OCI-LY7 (cell line): ENCODE measurements around the gene GTF2I. TPM values are rescaled to one million over a fixed set of nuclear protein-coding genes. Genes with fewer than 3 reads are reported as not detected.

Experiments
- BruUV-seq: library from RNA; stranded (reverse); fragments of 400-500 nt; replicated peaks from 2 replicates; lab custom pipeline; 2021; lab: Mats Ljungman, UMichigan
- CTCF ChIA-PET: fragments of 300-600 bp; sonication (Branson Sonifier 250); formaldehyde crosslinking; loops from one replicate; lab custom pipeline; 2022; ENCODE audit warnings: antibody characterized with exemption; ENCODE audit not compliant: unreplicated experiment; lab: Charles Lee
- POLR2A ChIA-PET: fragments of 300-600 bp; sonication (Branson Sonifier 250); formaldehyde crosslinking; loops from one replicate; lab custom pipeline; 2022; ENCODE audit warnings: antibody characterized with exemption; lab: Charles Lee
- DNase-seq: peaks from one replicate; pipeline ENCODE4 v3.0.0-alpha.2; 2015; ENCODE audit warnings: low spot score
- H2AFZ ChIP-seq: fragments of 200-600 bp; sonication (generic), shearing (Covaris generic); 2 replicates; pipeline ENCODE4 v1.6.1; 2014; ENCODE audit warnings: mild to moderate bottlenecking, antibody characterized with exemption, low read length, moderate library complexity
- H3K27ac ChIP-seq: fragments of 200-600 bp; sonication (generic); 2 replicates; pipeline ENCODE4 v1.5.1; 2014; ENCODE audit warnings: mixed run types, low read depth, mild to moderate bottlenecking, moderate library complexity, low read length, inconsistent platforms; ENCODE audit not compliant: poor library complexity, severe bottlenecking
- H3K36me3 ChIP-seq: fragments of 200-600 bp; sonication (generic); 2 replicates; pipeline ENCODE4 v1.6.1; 2014; ENCODE audit warnings: mild to moderate bottlenecking, antibody characterized with exemption, low read length, moderate library complexity, mixed read lengths; ENCODE audit not compliant: insufficient read depth
- H3K4me1 ChIP-seq: fragments of 200-600 bp; sonication (generic); 2 replicates; pipeline ENCODE4 v1.5.1; 2014; ENCODE audit warnings: mild to moderate bottlenecking, low read length; ENCODE audit not compliant: insufficient read depth, poor library complexity, severe bottlenecking
- H3K4me2 ChIP-seq: fragments of 200-600 bp; sonication (generic); 2 replicates; pipeline ENCODE4 v1.6.1; 2014; ENCODE audit warnings: mild to moderate bottlenecking, low read length
- H3K4me3 ChIP-seq: fragments of 200-600 bp; sonication (generic); 2 replicates; pipeline ENCODE4 v1.5.1; 2014; ENCODE audit warnings: mild to moderate bottlenecking, low read depth, low read length; ENCODE audit not compliant: poor library complexity, severe bottlenecking
- H3K79me2 ChIP-seq: fragments of 200-600 bp; sonication (generic); 2 replicates; pipeline ENCODE4 v1.6.1; 2016; ENCODE audit warnings: low read depth, mild to moderate bottlenecking, low read length, moderate library complexity, mixed read lengths; ENCODE audit not compliant: insufficient read depth
- H3K9me2 ChIP-seq: fragments of 200-600 bp; sonication (generic); 2 replicates; pipeline ENCODE4 v1.6.1; 2016; ENCODE audit warnings: mild to moderate bottlenecking, low read length, mixed read lengths; ENCODE audit not compliant: insufficient read depth
- H3K9me3 ChIP-seq: fragments of 200-600 bp; sonication (generic); 2 replicates; pipeline ENCODE4 v1.6.1; 2014; ENCODE audit warnings: mild to moderate bottlenecking, mixed run types, low read length, mixed read lengths
- H4K20me1 ChIP-seq: fragments of 200-600 bp; sonication (generic); 2 replicates; pipeline ENCODE4 v1.6.1; 2014; ENCODE audit warnings: mild to moderate bottlenecking, antibody characterized with exemption, low read length, moderate library complexity, mixed read lengths; ENCODE audit not compliant: insufficient read depth
- EZH2phosphoT487 ChIP-seq: fragments of 200-600 bp; sonication (generic); IDR thresholded peaks from 2 replicates; pipeline ENCODE4 v1.6.1; 2018; ENCODE audit warnings: low read depth, borderline replicate concordance, mild to moderate bottlenecking, mixed run types, antibody characterized with exemption, low read length, moderate library complexity, mixed read lengths
- intact Hi-C: fragments of 100-400 bp; cut with micrococcal nuclease; formaldehyde crosslinking; loops from one replicate; pipeline ENCODE4 v1.10.0; 2022; ENCODE audit not compliant: unreplicated experiment
- total RNA-seq, 2 experiments: library from RNA; depleted of rRNA in 1 of 2; stranded (reverse); fragments of >200 nt in 1 of 2; shearing (Covaris generic) in 1 of 2; gene quantifications; 2 replicates each; pipeline ENCODE4 v1.2.3, GENCODE V29; 2014 to 2022
- TF ChIP-seq, protein P1 (sequence below): fragments of 200-600 bp; sonication (generic); conservative IDR thresholded peaks from 2 replicates; pipeline ENCODE4 v1.5.1; 2014; ENCODE audit warnings: mild to moderate bottlenecking, antibody characterized with exemption, low read length, moderate library complexity, mixed read lengths

The GTF2I gene
- total RNA-seq, 2 experiments from 2014 or later: 188 to 269 TPM

DNA sequence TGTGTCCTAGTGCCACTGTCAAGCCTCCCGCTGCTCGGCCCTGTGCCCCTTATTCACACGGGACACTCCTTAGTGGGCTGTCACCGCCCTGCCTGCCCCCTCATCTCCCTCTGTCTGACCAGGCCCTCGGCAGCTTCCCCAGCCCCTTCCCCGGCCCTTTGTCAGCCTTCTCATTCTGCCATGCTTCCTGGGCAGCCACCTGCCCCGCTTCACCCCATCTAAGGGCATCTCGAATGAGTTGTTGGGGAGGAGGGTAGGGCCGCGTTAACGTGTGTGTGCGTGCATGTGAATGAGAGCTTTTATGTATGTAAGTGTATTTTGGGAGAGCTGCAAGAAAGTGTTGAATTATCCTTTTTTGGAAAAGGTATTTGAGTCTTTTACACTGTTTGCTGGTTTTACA, 49.7 kb downstream of the GTF2I start:
- peaks cover 98% of the 10 kb centered on the region for H3K36me3 ChIP-seq
- H4K20me1 ChIP-seq: no peaks in the 10 kb centered on the region
- H3K4me2 ChIP-seq: no peak overlapping the region
- no TSS peak for BruUV-seq
- no peaks in the 10 kb centered on the region for H3K79me2 ChIP-seq
- ChIA-PET CTCF (no interaction called here), POLR2A (interaction anchor here (1.3 kb wide), 1 partner anchor 13 kb away, joined by 3 read pairs; no protein-coding TSS in a partner anchor)
- H3K9me2 ChIP-seq: no peaks in the 10 kb centered on the region
- no peak overlapping the region for H2AFZ ChIP-seq
- no peak for DNase-seq
- H3K27ac ChIP-seq: no peak overlapping the region
- intact Hi-C loops: no loop called here
- no peaks in the 10 kb centered on the region for H3K4me1 ChIP-seq
- no peak overlapping the region for H3K4me3 ChIP-seq
- no peak for TF ChIP-seq EZH2phosphoT487
- TF ChIP-seq, protein P1, sequence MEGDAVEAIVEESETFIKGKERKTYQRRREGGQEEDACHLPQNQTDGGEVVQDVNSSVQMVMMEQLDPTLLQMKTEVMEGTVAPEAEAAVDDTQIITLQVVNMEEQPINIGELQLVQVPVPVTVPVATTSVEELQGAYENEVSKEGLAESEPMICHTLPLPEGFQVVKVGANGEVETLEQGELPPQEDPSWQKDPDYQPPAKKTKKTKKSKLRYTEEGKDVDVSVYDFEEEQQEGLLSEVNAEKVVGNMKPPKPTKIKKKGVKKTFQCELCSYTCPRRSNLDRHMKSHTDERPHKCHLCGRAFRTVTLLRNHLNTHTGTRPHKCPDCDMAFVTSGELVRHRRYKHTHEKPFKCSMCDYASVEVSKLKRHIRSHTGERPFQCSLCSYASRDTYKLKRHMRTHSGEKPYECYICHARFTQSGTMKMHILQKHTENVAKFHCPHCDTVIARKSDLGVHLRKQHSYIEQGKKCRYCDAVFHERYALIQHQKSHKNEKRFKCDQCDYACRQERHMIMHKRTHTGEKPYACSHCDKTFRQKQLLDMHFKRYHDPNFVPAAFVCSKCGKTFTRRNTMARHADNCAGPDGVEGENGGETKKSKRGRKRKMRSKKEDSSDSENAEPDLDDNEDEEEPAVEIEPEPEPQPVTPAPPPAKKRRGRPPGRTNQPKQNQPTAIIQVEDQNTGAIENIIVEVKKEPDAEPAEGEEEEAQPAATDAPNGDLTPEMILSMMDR: no peak
- H3K9me3 ChIP-seq: no peaks in the 10 kb centered on the region

- no peak overlapping the region for H3K4me2 ChIP-seq
- CTCF ChIA-PET: no interaction called here
- H3K4me3 ChIP-seq: no peak overlapping the region
- H3K4me1 ChIP-seq: no peaks in the 10 kb centered on the region
- TF ChIP-seq EZH2phosphoT487: no peak
- TF ChIP-seq, protein P1: no peak
- intact Hi-C loops: no loop called here
- H3K36me3 ChIP-seq: peaks cover 98% of the 10 kb centered on the region
- BruUV-seq: no TSS peak
- no peaks in the 10 kb centered on the region for H3K79me2 ChIP-seq
- H3K27ac ChIP-seq: no peak overlapping the region
- H3K9me3 ChIP-seq: peaks cover 10% of the 10 kb centered on the region; the same call in 1 of the 2 replicates
- POLR2A ChIA-PET: interaction anchor here (1.3 to 1.8 kb wide), 2 partner anchors 8 to 12 kb away, joined by 3 to 5 read pairs; no protein-coding TSS in a partner anchor
- DNase-seq: no peak
- no peaks in the 10 kb centered on the region for H3K9me2 ChIP-seq
- no peak overlapping the region for H2AFZ ChIP-seq
- H4K20me1 ChIP-seq: no peaks in the 10 kb centered on the region
Observed at GRCh38 chr7:74708569-74709275, 51.2 kb downstream of the GTF2I start.
